ENCODE results near the gene GATA2.

DNA sequence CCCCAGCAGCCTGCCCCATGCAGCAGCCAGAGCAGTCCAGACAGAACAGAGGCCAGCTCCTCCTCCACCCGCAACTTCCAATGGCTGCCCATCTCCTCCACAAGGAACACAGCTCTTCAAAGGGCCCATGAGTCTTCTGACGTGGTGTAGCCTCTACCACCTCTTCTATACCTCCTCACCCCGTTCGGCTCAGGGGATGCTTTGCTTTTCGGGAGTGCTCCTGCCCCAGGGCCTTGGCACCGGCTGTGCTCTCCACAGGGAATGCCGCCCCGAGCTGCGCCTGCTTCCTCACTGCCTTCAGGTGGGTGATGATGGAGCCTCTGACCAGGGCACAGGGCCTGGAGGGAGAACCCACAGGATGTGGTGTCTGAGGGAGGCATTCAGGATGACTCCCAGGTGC lies 40.9 kb downstream of the GATA2 start:
- TF ChIP-seq EP300 (IDR thresholded peaks at IDR 0.05; ENCODE audit: borderline replicate concordance), result no peak
- no peak for TF ChIP-seq CREB1 (IDR thresholded peaks at IDR 0.05; ENCODE audit: low read depth)
- no peak for TF ChIP-seq USF1 (IDR thresholded peaks at IDR 0.05)
- TF ChIP-seq, protein P1, sequence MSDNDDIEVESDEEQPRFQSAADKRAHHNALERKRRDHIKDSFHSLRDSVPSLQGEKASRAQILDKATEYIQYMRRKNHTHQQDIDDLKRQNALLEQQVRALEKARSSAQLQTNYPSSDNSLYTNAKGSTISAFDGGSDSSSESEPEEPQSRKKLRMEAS (IDR thresholded peaks at IDR 0.05), result no peak
- TF ChIP-seq ZBTB7A (IDR thresholded peaks at IDR 0.05; ENCODE audit: low read depth), result no peak
- TF ChIP-seq FOXM1 (IDR thresholded peaks at IDR 0.05; ENCODE audit: borderline replicate concordance, low read depth), result no peak
- no peak for TF ChIP-seq YY1 (IDR thresholded peaks at IDR 0.05; ENCODE audit: low read depth)
- no peak for TF ChIP-seq CEBPB (IDR thresholded peaks at IDR 0.05)
